ENCODE measurements around the gene NDE1. TPM values are rescaled to one million over a fixed set of nuclear protein-coding genes. Genes with fewer than 3 reads are reported as not detected.

The NDE1 gene
- total RNA-seq, 3 donors from 2014 or later: 19.0 to 34.7 (median 34.1) TPM

DNA sequence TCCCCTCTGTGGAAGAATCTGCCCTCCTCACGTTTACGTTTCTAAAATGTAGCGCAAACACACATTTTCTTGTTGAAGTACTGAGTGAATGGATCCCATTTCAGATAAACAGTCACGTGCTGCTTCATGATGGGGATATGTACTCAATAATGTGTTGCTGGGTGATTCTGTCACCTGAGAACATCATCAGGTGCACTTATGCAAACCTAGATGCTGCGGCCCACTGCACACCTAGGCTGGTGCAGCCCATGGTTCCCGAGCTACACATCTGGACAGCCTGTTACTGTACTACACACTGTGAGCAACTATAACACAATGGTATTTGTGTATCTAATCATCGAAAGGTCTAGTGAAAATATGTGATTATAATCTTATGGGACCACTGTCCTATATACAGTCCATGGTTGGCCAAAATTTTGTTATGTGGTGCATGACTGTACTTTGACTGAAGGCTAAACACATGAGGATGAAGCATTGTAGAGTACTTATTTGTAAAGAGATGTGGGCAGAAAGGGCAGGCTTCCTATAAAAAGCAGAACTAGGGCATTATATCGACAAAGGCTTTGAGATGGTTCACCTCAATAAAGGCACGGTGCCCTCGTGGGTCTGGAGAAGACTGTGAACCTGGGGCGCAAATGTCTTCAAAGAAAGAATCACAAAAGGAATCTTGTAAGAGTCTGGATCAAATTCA lies 33.4 kb upstream of the NDE1 start:
- intact Hi-C loops (cut with DNase I; ENCODE audit: low total_unique reads): no loop called here
- peaks cover 11% of the 10 kb centered on the region for H3K36me3 ChIP-seq
- no peak overlapping the region for H3K4me3 ChIP-seq
- H3K27me3 ChIP-seq: no peaks in the 10 kb centered on the region
- no peak overlapping the region for H3K27ac ChIP-seq
- TF ChIP-seq POLR2AphosphoS5 (IDR thresholded peaks at IDR 0.05): no peak
- no peak for TF ChIP-seq POLR2A (IDR thresholded peaks at IDR 0.05)
- TF ChIP-seq CTCF (IDR thresholded peaks at IDR 0.05): no peak
- H3K4me1 ChIP-seq: no peaks in the 10 kb centered on the region
- no peaks in the 10 kb centered on the region for H3K9me3 ChIP-seq
- DNase-seq (ENCODE audit: low spot score in 2 of 2): no peak

GRCh38 chr16:15617901-15618300 lies 32.1 kb upstream of the NDE1 start:
- no peak overlapping the region for H3K4me3 ChIP-seq
- DNase-seq (ENCODE audit: low spot score in 2 of 2): no peak
- H3K27me3 ChIP-seq: no peaks in the 10 kb centered on the region
- TF ChIP-seq POLR2AphosphoS5 (IDR thresholded peaks at IDR 0.05) (no peak), CTCF (IDR thresholded peaks at IDR 0.05) (no peak), POLR2A (IDR thresholded peaks at IDR 0.05) (no peak)
- intact Hi-C loops (cut with DNase I; ENCODE audit: low total_unique reads): no loop called here
- no peaks in the 10 kb centered on the region for H3K4me1 ChIP-seq
- H3K9me3 ChIP-seq: no peaks in the 10 kb centered on the region
- H3K36me3 ChIP-seq: peaks cover 16% of the 10 kb centered on the region
- no peak overlapping the region for H3K27ac ChIP-seq

DNA sequence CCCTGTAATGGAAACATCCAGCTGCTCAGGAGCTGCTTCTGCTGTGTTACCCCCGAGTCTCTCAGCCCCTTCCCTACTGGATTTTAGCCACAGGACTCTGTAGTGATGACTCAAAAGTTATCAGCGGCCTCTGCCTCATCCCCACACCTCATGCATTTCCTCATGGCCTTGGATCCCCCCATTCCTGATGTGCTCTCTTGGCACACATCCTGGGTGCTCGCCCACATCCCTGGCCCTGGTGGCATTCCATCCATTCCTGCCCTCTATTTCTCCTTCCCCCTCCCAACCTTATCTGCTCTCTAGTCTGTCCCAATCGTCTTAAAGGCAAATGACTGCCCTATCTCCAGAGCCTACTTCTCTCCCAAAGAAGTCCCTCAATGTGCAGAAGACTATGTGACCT lies 31.7 kb upstream of the NDE1 start:
- Histone ChIP-seq H3K4me3 (no peak overlapping the region), H3K4me1 (no peaks in the 10 kb centered on the region), H3K36me3 (peaks cover 16% of the 10 kb centered on the region), H3K27me3 (no peaks in the 10 kb centered on the region), H3K27ac (no peak overlapping the region), H3K9me3 (no peaks in the 10 kb centered on the region)
- intact Hi-C loops (cut with DNase I; ENCODE audit: low total_unique reads): no loop called here
- no peak for TF ChIP-seq POLR2A (IDR thresholded peaks at IDR 0.05)
- no peak for TF ChIP-seq CTCF (IDR thresholded peaks at IDR 0.05)
- no peak for TF ChIP-seq POLR2AphosphoS5 (IDR thresholded peaks at IDR 0.05)
- no peak for DNase-seq (ENCODE audit: low spot score in 2 of 2)

- intact Hi-C loops (cut with DNase I; ENCODE audit: low total_unique reads): no loop called here
- TF ChIP-seq CTCF (IDR thresholded peaks at IDR 0.05) (no peak), POLR2A (IDR thresholded peaks at IDR 0.05) (no peak), POLR2AphosphoS5 (IDR thresholded peaks at IDR 0.05) (no peak)
- DNase-seq (ENCODE audit: low spot score in 2 of 2): no peak
- H3K27ac ChIP-seq: no peak overlapping the region
- no peaks in the 10 kb centered on the region for H3K9me3 ChIP-seq
- H3K27me3 ChIP-seq: no peaks in the 10 kb centered on the region
- no peaks in the 10 kb centered on the region for H3K4me1 ChIP-seq
- peaks cover 15% of the 10 kb centered on the region for H3K36me3 ChIP-seq
- H3K4me3 ChIP-seq: no peak overlapping the region
These were observed 29.3 kb upstream of the NDE1 start for GRCh38 chr16:15620611-15621195.

GRCh38 chr16:15621456-15621855 lies 28.6 kb upstream of the NDE1 start:
- intact Hi-C loops (cut with DNase I; ENCODE audit: low total_unique reads): no loop called here
- Histone ChIP-seq H3K27me3 (no peaks in the 10 kb centered on the region), H3K36me3 (peaks cover 8% of the 10 kb centered on the region), H3K4me3 (no peak overlapping the region), H3K9me3 (no peaks in the 10 kb centered on the region), H3K27ac (no peak overlapping the region), H3K4me1 (no peaks in the 10 kb centered on the region)
- TF ChIP-seq POLR2AphosphoS5 (IDR thresholded peaks at IDR 0.05) (no peak), POLR2A (IDR thresholded peaks at IDR 0.05) (no peak), CTCF (IDR thresholded peaks at IDR 0.05) (no peak)
- no peak for DNase-seq (ENCODE audit: low spot score in 2 of 2)
